Ecto neural progenitor cell (in vitro differentiated cells): ENCODE measurements around the gene FOXD1.
"Not testable (repeated sequence)": the region's sequence is repeated elsewhere in the genome, so short reads cannot be mapped to it uniquely, and the experiment has no call there.

Experiments
- DNase-seq: peaks from one replicate; pipeline ENCODE4 v3.0.0-alpha.2; 2018; ENCODE audit warnings: low spot score

FOXD1 gene

GRCh38 chr5:73415617-73416016, 33.0 kb downstream of the FOXD1 start:
- no peak for DNase-seq

- no peak for DNase-seq
These were observed 33.4 kb downstream of the FOXD1 start for GRCh38 chr5:73415171-73415570.

DNA sequence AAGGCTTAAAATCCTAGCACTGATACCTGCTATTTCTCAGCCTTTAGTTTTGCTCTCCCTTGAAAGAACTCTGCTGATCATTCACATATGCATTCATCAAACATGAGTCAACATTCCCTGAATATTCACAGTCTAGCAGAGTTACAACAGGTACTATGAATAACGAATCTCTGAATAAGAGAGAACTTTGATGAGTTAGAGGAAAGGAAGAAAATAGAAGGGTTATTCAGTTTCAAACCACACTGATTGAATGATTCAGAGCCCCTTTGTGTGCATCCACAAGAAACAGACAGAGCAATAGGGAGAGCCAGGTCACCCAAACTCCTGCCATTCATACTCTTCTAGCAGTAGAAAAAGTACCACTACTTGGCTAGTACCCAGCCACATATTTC, 36.0 kb downstream of the FOXD1 start:
- DNase-seq: no peak

DNA sequence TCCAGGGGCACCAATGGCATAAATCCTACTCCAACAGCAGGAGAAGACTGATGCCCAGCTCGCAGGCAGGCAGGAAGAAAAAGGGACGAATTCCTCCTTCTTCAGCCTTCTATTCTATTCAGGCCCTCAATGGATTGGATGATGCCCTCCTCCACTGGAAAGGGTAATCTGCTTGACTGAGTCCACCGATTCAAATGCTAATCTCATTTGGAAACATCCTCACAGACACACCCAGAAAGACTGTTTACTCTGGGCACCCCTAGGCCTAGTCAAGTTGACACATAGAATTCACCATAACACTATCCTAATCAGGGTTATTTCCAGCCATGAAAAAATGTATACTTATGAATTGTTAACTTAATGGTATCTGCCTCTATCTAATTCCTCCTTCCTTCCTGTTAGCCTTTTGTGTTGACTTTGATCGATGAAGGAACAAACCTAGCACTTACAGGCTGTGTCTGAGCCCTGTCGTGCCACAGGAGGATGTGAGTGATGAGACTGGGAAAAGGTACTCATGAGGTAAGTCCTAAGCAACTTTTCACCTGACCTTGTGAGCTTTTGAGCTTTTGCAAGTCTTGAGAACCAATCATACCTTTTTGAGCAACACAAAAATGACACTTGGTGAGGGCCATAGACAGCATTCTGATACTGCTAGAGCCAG, 36.5 kb downstream of the FOXD1 start:
- DNase-seq: no peak

- DNase-seq: not testable (repeated sequence)
These were observed 38.6 kb downstream of the FOXD1 start for GRCh38 chr5:73409927-73410326.

DNA sequence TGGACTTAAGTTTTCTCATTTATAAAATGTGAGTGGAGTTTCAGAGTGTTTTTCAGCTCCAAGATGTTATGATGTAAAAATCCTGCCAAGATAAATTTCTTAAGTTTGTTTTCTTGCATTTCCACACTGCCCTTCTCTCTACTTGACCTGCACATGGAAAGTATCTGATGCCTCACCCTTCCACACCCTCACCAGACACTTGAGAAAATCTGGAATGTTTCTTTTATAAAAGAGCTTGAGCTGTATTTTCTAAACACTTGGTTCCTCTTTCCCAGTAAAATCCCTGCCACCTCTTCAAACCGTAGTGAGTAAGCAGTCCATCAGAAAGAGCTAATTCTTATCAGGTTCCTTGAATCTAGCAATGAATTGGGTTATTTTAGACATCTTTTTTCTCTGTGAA, 42.9 kb downstream of the FOXD1 start:
- no peak for DNase-seq

DNA sequence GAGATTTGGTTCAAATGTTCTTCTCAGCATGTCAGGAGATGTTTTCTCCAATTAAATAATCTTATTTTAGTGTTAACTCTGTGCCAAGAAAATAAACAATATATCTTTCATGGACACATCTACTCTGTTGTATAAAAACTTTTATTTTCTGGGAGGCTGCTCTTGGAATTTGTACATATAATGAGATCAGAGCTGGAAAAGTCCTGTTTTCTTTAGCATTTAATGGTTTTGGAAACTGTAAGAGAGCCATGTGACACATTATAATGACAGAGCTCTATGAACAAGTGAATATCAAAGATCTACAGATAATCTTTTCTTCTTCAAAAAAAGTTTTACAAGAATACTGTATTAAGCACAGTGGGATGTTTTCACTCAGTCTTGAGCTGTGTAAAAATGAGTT, 48.8 kb downstream of the FOXD1 start:
- DNase-seq: no peak
